DMS153 treated with DMSO at 0.1 percent for 48 hours (cell line): ENCODE data around the gene SVIP.

Experiments used
- DNase-seq: peaks from one replicate; lab custom pipeline; 2025; ENCODE audit not compliant: unreplicated experiment; lab: John Stamatoyannopoulos, UW

The SVIP gene

DNA sequence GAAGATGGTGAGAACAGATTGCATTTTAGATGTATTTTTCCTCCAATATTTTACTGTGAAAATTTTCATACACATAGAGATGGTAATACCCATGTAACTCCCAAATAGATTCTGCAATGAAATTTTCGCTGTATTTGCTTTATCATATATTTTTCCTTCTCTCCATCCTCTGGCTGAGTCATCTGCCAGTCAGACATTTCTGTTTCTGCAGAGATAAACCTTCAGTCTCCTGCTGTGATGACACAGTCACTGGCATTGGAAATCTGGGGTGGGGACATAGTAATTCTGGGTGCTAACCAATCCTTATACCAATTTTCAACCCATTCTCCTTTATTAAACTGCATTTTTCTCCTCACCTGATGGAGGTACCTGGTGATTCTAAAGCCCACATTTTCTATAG, 33.7 kb downstream of the SVIP start:
- DNase-seq, result no peak

- DNase-seq, result no peak
These were observed 37.1 kb downstream of the SVIP start for GRCh38 chr11:22792497-22792896.

DNA sequence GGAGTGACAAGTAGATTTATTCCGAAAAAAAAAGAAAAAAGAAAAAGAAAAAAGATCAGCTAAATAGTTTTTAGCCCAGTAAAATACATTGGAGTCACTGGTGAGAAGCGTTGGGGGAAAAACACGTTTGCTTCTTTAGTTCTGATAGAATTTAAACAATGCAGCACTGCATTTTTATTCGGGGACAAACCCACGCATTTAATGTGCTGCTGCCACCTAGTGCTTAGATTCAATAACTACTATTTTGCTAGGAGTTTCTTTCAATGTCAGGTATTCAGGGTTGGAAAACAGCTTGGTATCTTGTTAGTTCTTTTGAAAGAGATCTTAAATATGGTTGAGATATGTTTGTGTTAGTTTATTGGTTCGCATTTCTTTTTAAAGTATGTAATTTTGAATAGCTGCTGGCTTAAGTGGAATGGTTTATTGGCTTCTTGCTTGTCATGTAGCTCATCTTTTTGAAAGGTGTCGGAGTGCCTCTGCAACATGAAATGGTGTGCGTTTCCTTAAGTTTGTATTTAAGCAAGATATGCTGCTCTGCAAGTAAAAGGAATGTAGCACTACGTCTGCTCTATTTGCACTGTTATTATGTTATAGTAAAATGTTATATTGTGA, 41.9 kb downstream of the SVIP start:
- peak; percentile 59 for DNase-seq

DNA sequence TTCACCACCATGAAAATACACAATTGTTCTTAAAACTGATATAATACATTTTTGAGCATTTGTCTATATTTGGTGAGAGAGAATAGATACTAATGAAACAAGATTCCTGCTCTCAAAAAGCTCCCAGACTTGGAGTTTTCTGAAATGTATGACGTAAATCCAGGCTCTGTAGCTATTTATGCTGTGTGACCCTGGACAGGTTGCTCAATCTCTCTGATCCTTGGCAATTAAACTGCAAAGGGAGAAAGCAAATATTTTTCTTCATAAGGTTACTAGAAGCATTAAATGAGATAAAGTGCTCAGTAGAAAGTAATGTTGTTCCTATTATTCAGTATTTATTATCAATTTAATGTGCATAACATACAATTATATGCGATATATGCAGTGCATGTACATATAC, 42.5 kb downstream of the SVIP start:
- DNase-seq, result no peak

GRCh38 chr11:22786475-22786874, 43.1 kb downstream of the SVIP start:
- DNase-seq, result no peak

DNA sequence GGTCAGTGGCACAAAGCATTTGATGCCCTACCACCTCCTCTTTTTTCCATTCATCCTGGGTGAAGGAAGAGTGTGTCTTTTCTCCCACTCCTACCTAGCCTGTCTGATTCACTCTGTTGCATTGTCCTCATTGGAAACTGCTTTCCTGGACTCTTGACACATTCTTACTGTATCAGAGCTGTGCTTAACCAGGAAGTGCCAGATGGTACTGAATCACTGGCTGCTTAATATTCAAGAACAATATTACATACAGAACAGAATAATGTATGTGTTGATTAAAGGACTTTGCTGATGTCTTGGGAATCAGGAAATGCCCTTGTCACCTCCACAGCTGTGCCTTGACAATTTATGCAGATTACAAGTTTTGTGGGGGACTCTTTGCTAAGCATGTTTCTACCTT, 44.4 kb downstream of the SVIP start:
- DNase-seq, result no peak

- no peak for DNase-seq
These were observed 48.5 kb downstream of the SVIP start for GRCh38 chr11:22780952-22781593.

DNA sequence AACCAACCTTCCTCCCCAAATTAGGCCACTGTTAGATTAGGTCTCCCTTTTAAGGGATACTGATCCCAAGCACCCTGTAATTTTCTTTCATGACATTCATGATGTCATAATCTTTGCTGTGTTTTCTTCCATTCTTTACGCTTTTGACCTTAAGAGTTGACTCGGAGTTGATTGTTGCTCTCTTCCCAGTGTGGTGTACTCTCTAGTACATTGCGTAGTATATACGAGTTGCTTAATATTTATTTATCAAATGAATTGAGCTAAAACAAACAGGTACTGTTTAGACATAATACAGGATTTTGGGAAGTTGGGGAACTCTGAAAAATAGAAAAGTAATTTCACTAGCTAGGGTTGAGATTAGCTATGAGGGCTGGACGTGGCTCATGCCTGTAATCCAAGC, 49.8 kb downstream of the SVIP start:
- no peak for DNase-seq

GRCh38 chr11:22778642-22779041, 51.0 kb downstream of the SVIP start:
- no peak for DNase-seq

DNA sequence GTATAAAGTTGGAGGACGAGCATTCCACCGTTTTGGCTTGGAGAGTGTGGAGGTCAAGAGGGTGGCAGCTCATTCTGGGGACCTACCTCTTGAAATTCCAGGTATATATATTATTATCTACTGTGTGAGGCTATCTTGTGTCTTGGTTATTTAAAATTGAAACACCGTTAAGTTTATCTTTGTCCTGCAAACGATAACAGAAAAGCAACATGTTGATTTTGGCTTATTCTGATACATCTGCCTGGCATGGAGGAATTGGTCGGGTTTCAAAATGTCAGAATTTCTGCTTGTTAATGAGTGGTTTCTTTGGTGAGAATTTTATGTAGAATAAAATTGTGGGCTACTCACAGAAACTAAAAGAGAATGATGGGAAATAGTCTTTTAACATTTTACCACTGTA, 54.4 kb downstream of the SVIP start:
- DNase-seq, result no peak

DNA sequence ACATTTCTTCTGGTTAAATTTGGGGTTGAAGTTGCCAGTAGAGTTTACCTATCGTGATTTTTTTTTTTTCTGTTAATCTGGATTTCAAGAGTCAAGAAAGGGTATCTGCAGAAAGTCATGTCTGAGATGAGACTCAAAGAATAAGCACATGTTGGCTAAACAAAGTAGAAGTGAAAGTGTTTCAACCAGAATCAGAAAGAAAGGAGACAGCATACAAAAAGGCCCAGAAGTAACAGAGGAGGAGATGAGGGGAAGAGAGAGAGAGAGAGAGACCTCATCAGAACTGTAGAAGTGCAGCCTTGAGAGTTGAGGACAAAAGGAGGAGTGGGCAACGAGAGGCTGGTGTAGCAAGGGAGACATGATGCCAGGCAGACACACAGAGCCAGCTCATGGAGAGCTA, 54.9 kb downstream of the SVIP start:
- no peak for DNase-seq

DNA sequence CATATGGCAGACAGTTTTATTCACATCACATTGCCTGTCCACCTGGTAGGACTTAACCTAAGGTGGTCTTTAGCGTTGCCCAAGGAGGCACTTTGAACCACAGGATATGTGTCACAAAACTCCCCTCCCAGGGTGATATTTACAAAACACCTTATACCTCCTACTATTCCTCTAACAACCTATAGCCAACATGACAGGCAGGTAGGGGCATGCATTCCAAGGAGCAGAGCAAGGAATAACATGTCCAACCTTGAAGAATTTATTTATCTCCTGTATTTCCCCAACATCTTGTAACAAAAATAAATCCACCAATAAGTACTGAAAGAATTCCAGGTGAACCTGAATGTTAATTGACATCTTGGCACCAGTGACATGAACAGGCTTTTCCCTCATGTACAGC, 60.5 kb downstream of the SVIP start:
- no peak for DNase-seq
